Loucy (cell line): ENCODE measurements around the gene TBPL2.

Source experiments
- EZH2phosphoT487 ChIP-seq: fragments of 200-600 bp; IDR thresholded peaks from 2 replicates; pipeline ENCODE4 v1.6.1; 2018; ENCODE audit warnings: antibody characterized with exemption, mild to moderate bottlenecking, moderate library complexity, borderline replicate concordance
- TF ChIP-seq, protein P1 (sequence below): fragments of 200-600 bp; sonication (generic); conservative IDR thresholded peaks from 2 replicates; pipeline ENCODE4 v1.5.1; 2014; ENCODE audit warnings: mild to moderate bottlenecking, antibody characterized with exemption, low read length

DNA sequence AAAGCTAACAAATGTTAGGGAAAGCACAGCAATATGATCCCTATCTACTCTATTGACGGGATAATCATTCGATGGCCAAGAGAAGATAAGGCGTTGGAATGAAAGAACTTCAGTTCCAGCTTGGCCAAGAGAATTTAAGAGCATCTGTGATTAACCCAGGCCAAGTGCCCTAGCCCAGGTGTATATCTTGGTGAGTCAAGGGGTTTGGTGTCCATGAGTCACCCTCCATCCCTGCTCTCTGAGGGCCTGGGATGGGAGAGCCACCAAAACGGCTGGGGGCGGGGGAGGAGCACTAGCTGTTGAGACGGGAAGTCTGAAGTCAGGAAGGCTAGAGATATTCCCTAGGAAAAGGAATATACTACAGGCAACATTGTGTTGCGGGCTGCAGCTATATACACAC is 13.0 kb downstream of the TBPL2 start:
- TF ChIP-seq, protein P1, sequence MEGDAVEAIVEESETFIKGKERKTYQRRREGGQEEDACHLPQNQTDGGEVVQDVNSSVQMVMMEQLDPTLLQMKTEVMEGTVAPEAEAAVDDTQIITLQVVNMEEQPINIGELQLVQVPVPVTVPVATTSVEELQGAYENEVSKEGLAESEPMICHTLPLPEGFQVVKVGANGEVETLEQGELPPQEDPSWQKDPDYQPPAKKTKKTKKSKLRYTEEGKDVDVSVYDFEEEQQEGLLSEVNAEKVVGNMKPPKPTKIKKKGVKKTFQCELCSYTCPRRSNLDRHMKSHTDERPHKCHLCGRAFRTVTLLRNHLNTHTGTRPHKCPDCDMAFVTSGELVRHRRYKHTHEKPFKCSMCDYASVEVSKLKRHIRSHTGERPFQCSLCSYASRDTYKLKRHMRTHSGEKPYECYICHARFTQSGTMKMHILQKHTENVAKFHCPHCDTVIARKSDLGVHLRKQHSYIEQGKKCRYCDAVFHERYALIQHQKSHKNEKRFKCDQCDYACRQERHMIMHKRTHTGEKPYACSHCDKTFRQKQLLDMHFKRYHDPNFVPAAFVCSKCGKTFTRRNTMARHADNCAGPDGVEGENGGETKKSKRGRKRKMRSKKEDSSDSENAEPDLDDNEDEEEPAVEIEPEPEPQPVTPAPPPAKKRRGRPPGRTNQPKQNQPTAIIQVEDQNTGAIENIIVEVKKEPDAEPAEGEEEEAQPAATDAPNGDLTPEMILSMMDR, result no peak
- TF ChIP-seq EZH2phosphoT487, result no peak
